ENCODE results near the gene CCDC177. TPM values are rescaled to one million over a fixed set of nuclear protein-coding genes. Genes with fewer than 3 reads are reported as not detected.
A peak's percentile ranks its signal among the peaks of the same experiment; 100 is the strongest.

Gene CCDC177
- total RNA-seq, 2 donors from 2014 or later = not detected

DNA sequence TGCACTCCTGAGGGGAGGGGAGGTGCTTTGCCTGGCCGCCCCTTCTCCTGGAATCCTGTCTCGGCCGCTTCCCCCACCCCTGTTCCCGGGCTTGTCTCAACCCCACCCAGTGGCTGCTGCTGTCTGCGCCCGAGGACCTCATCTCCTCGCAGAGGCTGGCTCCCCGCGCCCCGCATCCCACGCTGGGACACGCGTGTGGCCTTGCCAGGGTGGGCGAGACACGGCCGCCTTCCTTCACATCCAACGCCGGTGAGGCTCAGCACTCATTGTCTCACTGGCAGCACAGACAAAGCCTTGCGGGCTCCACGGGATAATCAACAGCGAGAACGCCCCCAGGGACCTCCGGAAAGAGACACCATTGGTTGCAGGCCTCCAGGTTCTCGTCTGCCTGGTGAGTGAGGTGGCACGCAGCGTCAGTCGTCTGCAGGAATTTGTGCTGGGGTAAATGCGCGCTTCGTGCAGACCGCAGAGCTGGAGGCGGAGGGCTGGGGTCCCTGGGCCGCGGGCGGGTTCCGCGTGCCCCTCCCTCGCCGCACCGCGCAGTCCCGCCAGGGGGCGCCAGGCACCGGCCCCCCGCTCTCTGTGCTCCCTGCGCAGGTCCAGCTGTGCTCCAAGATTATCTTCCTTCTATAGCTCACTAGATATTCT lies 26.8 kb downstream of the CCDC177 start:
- Mint-ChIP-seq H3K27ac (no peak overlapping the region), H3K4me1 (peaks cover 16% of the 10 kb centered on the region), H3K27me3 (peaks cover 58% of the 10 kb centered on the region), H3K36me3 (ENCODE audit: low read depth) (no peaks in the 10 kb centered on the region), H3K4me3 (no peak overlapping the region)
- peak in 1 of 3 donors; percentile 27 for DNase-seq
- no peaks in the 10 kb centered on the region for H3K9me3 ChIP-seq (ENCODE audit: control insufficient read depth, low read length, poor library complexity, severe bottlenecking)
- ATAC-seq = peak; percentile 52

DNA sequence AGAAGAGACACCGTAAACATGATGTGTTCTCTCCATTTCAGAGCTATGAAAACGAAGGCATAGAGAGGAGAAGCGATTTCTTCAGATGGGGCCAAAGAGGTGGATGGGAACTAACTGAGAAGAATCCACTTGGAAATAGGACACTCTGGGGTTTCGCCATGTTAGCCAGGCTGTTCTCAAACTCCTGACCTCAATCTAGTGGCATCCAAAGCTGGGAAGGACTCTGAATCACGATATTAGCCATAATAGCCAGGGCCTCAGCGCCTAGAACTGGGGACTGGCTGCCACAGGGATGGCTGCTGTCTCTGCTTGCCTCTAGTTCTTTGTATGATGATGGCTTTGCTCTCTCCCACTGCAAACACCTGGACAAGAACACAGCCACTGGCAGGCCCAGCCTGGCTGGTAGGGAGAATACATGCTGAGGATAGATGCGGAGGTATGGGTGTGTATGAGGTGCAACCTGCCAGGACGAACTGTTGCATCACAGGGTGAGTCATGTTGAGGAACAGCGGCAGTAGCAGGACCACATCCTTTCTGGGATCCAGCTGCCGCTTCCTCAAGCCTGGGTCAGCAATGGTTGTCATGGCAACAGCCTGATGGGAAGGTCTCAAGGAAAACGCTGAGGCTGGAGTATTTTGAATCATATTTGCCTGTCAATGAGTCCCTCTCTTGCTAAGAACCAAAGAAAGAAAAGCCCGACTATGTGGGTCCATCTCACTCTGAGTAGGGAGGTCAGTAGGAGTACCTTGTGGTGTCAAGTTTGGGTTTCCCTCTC lies 31.1 kb downstream of the CCDC177 start:
- no peak overlapping the region for H3K27ac Mint-ChIP-seq
- H3K36me3 Mint-ChIP-seq (ENCODE audit: low read depth) = no peaks in the 10 kb centered on the region
- H3K4me1 Mint-ChIP-seq = peaks cover 16% of the 10 kb centered on the region
- ATAC-seq (peak; percentile 48), DNase-seq (no peak)
- peaks cover 43% of the 10 kb centered on the region for H3K27me3 Mint-ChIP-seq
- H3K9me3 ChIP-seq (ENCODE audit: control insufficient read depth, low read length, poor library complexity, severe bottlenecking) = no peaks in the 10 kb centered on the region
- H3K4me3 Mint-ChIP-seq = no peak overlapping the region

DNA sequence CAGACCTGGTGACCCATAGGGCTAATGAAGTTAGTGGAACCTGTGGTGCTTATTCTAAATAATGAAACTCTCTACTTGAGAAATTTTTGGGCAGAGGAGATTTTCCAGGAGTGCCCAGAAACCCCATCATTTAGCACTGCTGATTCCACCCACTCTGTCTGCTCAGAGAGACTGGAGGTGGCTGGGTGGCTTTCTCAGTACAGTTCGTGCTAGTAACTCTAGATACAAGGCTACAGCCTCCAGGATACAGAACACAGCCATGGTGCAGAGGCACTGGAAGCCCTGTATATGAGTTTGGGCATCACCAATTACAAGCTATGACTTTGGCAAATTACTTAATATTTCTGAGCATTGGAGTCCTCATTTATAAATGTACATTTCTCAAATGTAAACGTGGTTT lies 32.4 kb downstream of the CCDC177 start:
- DNase-seq (no peak), ATAC-seq (no peak)
- H3K9me3 ChIP-seq (ENCODE audit: control insufficient read depth, low read length, poor library complexity, severe bottlenecking) = no peaks in the 10 kb centered on the region
- H3K36me3 Mint-ChIP-seq (ENCODE audit: low read depth) = no peaks in the 10 kb centered on the region
- H3K27ac Mint-ChIP-seq = no peak overlapping the region
- no peak overlapping the region for H3K4me3 Mint-ChIP-seq
- H3K27me3 Mint-ChIP-seq = peaks cover 35% of the 10 kb centered on the region
- H3K4me1 Mint-ChIP-seq = peaks cover 16% of the 10 kb centered on the region

DNA sequence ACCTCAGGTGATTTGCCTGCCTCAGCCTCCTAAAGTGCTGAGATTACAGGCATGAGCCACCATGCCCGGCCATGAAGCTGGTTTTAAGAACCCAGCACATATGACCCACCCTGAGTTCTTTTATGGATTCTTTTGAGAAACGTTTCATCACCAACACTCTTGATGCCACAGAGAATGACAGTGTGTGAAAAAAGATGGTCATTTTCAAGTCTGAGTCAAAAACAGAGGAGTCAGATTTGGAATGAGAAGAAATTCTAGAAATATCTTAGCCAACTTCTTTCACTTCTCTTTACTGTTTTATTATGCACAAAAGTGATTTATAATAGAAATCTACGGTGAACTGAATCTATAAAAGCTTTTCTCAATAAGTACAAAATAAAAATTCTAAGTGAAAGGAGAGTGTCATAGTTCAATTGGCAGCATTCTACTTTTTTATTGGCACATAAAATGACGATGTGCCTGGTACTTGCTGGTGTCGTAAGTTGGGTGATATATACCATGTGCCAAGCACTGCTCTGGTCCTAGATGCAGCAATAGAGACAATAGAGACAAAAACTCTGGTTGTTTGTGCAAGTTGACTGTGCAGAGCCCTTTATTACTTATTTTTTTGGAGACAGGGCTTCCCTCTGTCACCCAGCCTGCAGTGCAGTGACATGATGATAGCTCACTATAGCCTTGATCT lies 33.9 kb downstream of the CCDC177 start:
- Mint-ChIP-seq H3K27me3 (peaks cover 30% of the 10 kb centered on the region), H3K4me1 (peaks cover 18% of the 10 kb centered on the region), H3K4me3 (no peak overlapping the region), H3K27ac (no peak overlapping the region), H3K36me3 (ENCODE audit: low read depth) (no peaks in the 10 kb centered on the region)
- no peaks in the 10 kb centered on the region for H3K9me3 ChIP-seq (ENCODE audit: control insufficient read depth, low read length, poor library complexity, severe bottlenecking)
- DNase-seq (no peak), ATAC-seq (no peak)

DNA sequence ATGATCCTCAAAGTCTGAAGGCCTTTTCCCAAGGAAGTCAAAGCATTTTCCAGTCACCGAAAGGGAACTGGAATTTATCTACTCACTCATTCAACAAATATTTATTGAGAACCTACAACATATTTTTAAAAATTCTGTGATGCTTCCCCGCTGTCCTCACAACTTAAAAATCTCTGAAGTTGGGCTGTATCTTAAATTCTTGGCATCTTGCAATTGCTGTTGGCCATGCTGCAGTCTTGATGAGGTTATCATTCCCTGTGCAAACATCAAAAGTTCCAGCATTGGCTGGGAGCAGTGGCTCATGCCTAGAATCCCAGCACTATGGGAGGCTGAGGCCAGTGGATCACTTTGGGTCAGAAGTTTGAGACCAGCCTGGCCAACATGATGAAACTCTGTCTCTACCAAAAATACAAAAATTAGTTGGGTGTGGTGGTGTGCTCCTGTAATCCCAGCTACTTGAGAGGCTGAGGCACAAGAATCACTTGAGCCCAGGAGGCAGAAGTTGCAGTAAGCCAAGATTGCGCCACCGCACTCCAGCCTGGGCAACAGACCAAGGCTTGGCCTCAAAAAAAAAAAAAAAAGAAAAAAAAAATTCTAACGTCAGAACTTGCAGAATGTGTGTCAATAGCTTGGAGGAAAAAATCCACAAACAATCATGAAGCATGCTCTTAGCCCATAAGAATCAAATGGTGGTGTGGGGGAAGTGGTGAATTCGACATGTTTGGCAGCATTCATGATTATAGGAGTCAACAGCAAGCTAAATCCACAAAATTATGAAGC lies 34.9 kb downstream of the CCDC177 start:
- DNase-seq (no peak), ATAC-seq (no peak)
- H3K36me3 Mint-ChIP-seq (ENCODE audit: low read depth) = no peaks in the 10 kb centered on the region
- H3K27ac Mint-ChIP-seq = no peak overlapping the region
- H3K4me3 Mint-ChIP-seq = no peak overlapping the region
- H3K4me1 Mint-ChIP-seq = peaks cover 20% of the 10 kb centered on the region
- H3K9me3 ChIP-seq (ENCODE audit: control insufficient read depth, low read length, poor library complexity, severe bottlenecking) = no peaks in the 10 kb centered on the region
- H3K27me3 Mint-ChIP-seq = peaks cover 38% of the 10 kb centered on the region

DNA sequence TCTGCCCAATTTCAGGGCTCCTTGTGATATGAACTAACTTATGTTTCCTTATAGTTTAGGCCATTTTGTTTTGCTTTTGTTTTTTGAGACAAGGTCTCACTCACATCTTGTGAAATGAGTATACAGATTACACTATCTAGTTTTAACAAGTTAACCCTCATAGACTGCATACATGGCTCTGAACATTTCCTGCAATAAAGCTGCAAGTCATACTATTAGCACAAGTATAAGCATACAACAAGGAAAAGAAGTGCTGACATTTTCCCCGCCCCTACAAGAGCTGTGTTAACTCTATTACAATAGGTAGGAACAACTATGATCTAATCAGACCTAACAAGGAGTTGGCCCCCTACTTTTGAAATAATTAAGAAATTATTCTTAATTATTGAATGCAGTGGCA lies 35.9 kb downstream of the CCDC177 start:
- peaks cover 32% of the 10 kb centered on the region for H3K27me3 Mint-ChIP-seq
- H3K4me1 Mint-ChIP-seq = peaks cover 14% of the 10 kb centered on the region
- no peak for ATAC-seq
- no peak overlapping the region for H3K4me3 Mint-ChIP-seq
- H3K36me3 Mint-ChIP-seq (ENCODE audit: low read depth) = no peaks in the 10 kb centered on the region
- no peak overlapping the region for H3K27ac Mint-ChIP-seq
- H3K9me3 ChIP-seq (ENCODE audit: control insufficient read depth, low read length, poor library complexity, severe bottlenecking) = no peaks in the 10 kb centered on the region
- DNase-seq = no peak

DNA sequence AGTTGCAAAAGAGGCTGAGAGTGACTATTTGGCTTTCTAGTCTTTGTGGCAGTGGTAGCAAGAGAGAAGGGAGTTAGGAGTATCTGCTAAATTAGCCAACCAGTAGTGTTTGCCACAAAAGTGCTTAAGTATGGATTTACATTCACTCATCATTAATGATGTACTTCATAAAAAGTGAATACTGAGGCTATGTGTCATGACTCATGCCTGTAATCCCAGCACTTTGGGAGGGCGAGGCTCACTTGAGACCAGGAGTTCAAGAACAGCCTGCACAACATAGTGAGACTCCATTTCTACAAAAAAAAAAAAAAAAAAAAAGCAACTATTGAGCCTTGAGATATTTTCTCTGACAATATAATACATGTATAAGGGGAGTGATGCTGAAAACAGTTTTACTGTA lies 36.8 kb downstream of the CCDC177 start:
- peaks cover 33% of the 10 kb centered on the region for H3K27me3 Mint-ChIP-seq
- no peaks in the 10 kb centered on the region for H3K36me3 Mint-ChIP-seq (ENCODE audit: low read depth)
- H3K27ac Mint-ChIP-seq = no peak overlapping the region
- ATAC-seq (no peak), DNase-seq (no peak)
- H3K4me1 Mint-ChIP-seq = peaks cover 7% of the 10 kb centered on the region
- H3K9me3 ChIP-seq (ENCODE audit: control insufficient read depth, low read length, poor library complexity, severe bottlenecking) = no peaks in the 10 kb centered on the region
- no peak overlapping the region for H3K4me3 Mint-ChIP-seq

DNA sequence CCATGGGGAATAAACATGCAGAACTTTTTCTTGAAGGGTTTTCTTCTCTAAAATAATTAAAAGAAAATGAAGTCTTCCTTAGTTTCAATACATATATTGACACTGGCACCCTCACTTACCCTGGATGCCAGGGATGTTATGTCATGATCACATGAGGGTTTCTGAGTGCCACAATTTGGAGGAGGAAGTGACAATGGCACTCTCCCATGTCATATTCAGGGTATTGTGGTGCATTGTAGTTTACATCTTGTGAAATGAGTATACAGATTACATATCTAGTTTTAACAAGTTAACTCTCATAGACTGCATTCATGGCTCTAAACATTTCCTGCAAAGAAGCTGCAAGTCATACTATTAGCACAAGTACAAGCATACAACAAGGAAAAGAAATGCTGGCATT lies 37.7 kb downstream of the CCDC177 start:
- no peak for ATAC-seq
- no peaks in the 10 kb centered on the region for H3K36me3 Mint-ChIP-seq (ENCODE audit: low read depth)
- H3K4me3 Mint-ChIP-seq = peak overlapping the region; percentile 19
- H3K9me3 ChIP-seq (ENCODE audit: control insufficient read depth, low read length, poor library complexity, severe bottlenecking) = no peaks in the 10 kb centered on the region
- H3K27me3 Mint-ChIP-seq = peaks cover 27% of the 10 kb centered on the region
- DNase-seq = no peak
- H3K27ac Mint-ChIP-seq = no peak overlapping the region
- peaks cover 7% of the 10 kb centered on the region for H3K4me1 Mint-ChIP-seq

DNA sequence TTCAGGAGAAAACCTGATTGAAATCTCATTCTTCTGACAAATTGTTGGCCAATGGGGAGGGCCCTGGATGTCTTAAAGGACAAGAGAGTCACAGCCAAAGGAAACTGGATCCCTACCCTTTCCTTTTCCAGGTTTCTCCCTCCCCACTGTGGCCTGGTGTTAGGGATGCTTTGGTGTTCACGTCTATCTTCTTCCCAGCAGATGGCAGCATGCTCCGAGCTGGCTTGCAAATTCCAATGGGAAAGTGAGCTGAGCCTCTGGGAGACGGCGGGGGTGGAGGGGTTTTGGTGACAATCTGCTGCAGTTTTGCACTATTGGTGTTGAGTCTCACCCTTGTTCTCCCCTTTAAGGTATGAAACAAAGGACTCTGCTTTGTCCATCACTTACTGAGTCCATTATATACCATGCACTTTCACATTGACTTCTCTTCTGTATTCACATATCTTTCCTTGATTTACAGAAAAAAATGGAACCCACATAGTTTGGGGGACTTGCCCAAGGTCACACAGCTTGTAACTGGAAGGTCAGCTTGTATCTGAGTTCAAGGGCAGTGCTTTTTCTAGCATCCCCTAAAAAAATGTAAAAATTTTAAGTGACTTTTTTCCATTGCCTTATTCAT lies 39.3 kb downstream of the CCDC177 start:
- Mint-ChIP-seq H3K4me1 (peaks cover 7% of the 10 kb centered on the region), H3K4me3 (no peak overlapping the region), H3K27ac (no peak overlapping the region), H3K36me3 (ENCODE audit: low read depth) (no peaks in the 10 kb centered on the region), H3K27me3 (peaks cover 32% of the 10 kb centered on the region)
- ATAC-seq = no peak
- no peak for DNase-seq
- H3K9me3 ChIP-seq (ENCODE audit: control insufficient read depth, low read length, poor library complexity, severe bottlenecking) = no peaks in the 10 kb centered on the region

DNA sequence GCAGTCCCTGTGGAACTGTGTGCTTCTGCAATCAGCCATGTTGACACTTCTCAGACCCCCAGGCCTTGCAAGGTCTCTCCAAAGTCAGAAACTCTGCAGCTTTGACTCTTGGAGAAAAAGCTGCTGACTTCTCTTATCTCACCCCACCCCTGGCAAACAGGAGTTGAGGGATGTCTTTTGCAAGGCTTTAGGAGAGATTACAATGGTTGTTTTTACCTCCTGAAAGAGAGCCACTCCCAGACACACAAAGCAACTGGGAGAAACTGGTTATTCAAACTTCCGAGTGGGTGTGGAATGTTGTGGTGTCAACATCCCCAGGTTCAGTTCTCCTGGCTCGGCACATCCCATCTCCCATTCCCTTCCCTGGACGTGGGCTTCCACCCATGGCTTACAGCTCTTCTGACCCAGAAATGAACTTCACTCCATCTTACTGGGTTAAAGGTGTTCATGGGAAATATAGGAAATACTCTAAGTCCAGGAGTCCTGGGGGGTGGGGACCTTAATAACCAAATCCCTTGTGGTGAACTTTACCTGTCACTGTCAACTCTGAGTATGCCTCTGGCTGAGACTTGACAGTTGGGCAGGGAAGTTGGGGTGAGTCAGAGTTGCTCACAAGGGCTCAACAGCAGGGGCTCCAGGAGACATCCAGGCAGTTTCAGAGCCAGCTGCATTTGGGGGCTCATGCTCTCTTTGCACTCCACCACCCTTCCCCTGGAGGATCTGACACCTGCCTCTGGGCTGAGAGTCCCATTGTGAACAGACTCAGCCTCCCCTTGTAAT lies 41.9 kb downstream of the CCDC177 start:
- ATAC-seq (no peak), DNase-seq (no peak)
- H3K9me3 ChIP-seq (ENCODE audit: control insufficient read depth, low read length, poor library complexity, severe bottlenecking) = no peaks in the 10 kb centered on the region
- Mint-ChIP-seq H3K27ac (no peak overlapping the region), H3K27me3 (peaks cover 41% of the 10 kb centered on the region), H3K4me1 (peaks cover 6% of the 10 kb centered on the region), H3K36me3 (ENCODE audit: low read depth) (no peaks in the 10 kb centered on the region), H3K4me3 (no peak overlapping the region)

DNA sequence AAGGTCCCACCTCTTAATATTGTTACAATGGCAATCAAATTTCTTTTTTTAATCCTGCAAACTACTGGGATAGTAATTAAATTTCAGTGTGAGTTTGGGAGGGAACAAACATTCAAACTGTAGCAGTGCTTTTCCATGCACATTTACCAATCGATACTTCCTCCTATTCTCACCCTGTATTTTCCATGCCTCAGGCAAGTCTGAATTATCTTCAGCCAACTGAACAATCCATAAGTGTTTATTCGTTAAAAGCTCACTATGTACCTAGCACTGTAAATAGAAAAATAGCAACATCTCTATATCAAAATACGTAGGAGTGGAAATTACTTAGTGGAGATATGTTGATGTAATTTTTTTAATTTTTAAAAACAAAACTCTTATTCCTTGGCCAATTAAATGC lies 43.5 kb downstream of the CCDC177 start:
- no peak overlapping the region for H3K27ac Mint-ChIP-seq
- H3K4me1 Mint-ChIP-seq = peaks cover 2% of the 10 kb centered on the region
- H3K4me3 Mint-ChIP-seq = no peak overlapping the region
- H3K36me3 Mint-ChIP-seq (ENCODE audit: low read depth) = no peaks in the 10 kb centered on the region
- H3K9me3 ChIP-seq (ENCODE audit: control insufficient read depth, low read length, poor library complexity, severe bottlenecking) = no peaks in the 10 kb centered on the region
- DNase-seq (no peak), ATAC-seq (no peak)
- peaks cover 44% of the 10 kb centered on the region for H3K27me3 Mint-ChIP-seq

DNA sequence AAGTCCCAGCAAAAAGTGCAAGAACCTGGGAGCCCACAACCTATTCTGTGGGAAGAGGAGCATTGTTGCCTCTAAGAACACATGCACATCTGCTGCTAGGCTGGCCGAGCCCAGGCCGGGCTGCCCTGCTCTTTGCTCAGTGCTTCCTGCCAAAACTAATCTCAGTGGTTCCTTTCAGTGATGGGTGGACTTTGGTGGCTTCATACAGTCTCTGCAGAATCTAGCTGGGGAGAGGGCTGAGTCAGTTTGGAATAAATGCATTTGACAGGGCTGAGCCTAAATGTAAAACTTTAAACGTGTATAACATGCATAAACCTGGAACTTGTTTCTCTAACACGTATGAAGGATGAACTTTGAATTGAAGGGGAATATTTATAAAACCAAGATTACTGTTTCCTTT lies 44.6 kb downstream of the CCDC177 start:
- Mint-ChIP-seq H3K4me3 (no peak overlapping the region), H3K36me3 (ENCODE audit: low read depth) (no peaks in the 10 kb centered on the region), H3K27ac (no peak overlapping the region), H3K27me3 (peaks cover 41% of the 10 kb centered on the region), H3K4me1 (no peaks in the 10 kb centered on the region)
- ATAC-seq (no peak), DNase-seq (no peak)
- no peaks in the 10 kb centered on the region for H3K9me3 ChIP-seq (ENCODE audit: control insufficient read depth, low read length, poor library complexity, severe bottlenecking)

Data from T-helper 17 cell (primary cell).